Astrocyte (in vitro differentiated cells and primary cell): ENCODE results near the gene ADAMTS12. TPM values are rescaled to one million over a fixed set of nuclear protein-coding genes. Genes with fewer than 3 reads are reported as not detected.

Source experiments
- DNase-seq: peaks from one replicate; pipeline ENCODE4 v3.0.0-alpha.2; 2010; ENCODE audit warnings: low read depth
- FAIRE-seq: peaks from 2 replicates; lab custom pipeline; 2011; peaks lifted over from hg19 to GRCh38; lab: Jason Lieb, UNC
- H2AFZ ChIP-seq: 2 replicates; pipeline ENCODE4 v1.6.0; 2012; ENCODE audit warnings: low read depth, low read length, inconsistent platforms
- H3K27ac ChIP-seq: 2 replicates; pipeline ENCODE4 v1.5.1; 2011; ENCODE audit warnings: low read depth, low read length, inconsistent platforms
- H3K27me3 ChIP-seq: 2 replicates; pipeline ENCODE4 v1.6.0; 2011; ENCODE audit warnings: low read length, inconsistent platforms; ENCODE audit not compliant: insufficient read depth
- H3K36me3 ChIP-seq: 2 replicates; pipeline ENCODE4 v1.5.1; 2011; ENCODE audit warnings: low read length, inconsistent platforms; ENCODE audit not compliant: insufficient read depth
- H3K4me1 ChIP-seq: 2 replicates; pipeline ENCODE4 v1.5.1; 2011; ENCODE audit warnings: low read length, inconsistent platforms; ENCODE audit not compliant: insufficient read depth
- H3K4me2 ChIP-seq: 2 replicates; pipeline ENCODE4 v1.6.0; 2012; ENCODE audit warnings: low read length, inconsistent platforms
- H3K4me3 ChIP-seq: 2 replicates; pipeline ENCODE4 v1.5.1; 2011; ENCODE audit warnings: low read depth, mild to moderate bottlenecking, low read length, inconsistent platforms; ENCODE audit not compliant: insufficient read depth
- H3K79me2 ChIP-seq: 2 replicates; pipeline ENCODE4 v1.6.0; 2012; ENCODE audit warnings: mild to moderate bottlenecking, low read length, inconsistent platforms; ENCODE audit not compliant: insufficient read depth
- H3K9ac ChIP-seq: 2 replicates; pipeline ENCODE4 v1.6.0; 2012; ENCODE audit warnings: mild to moderate bottlenecking, low read length, inconsistent platforms
- H3K9me3 ChIP-seq: 2 replicates; pipeline ENCODE4 v1.5.1; 2012; ENCODE audit warnings: low read depth, mild to moderate bottlenecking, low read length, inconsistent platforms; ENCODE audit not compliant: insufficient read depth
- H4K20me1 ChIP-seq: 2 replicates; pipeline ENCODE4 v1.6.0; 2012; ENCODE audit warnings: low read length, inconsistent platforms; ENCODE audit not compliant: insufficient read depth
- H3K27ac Mint-ChIP-seq: one replicate; pipeline ENCODE4 v1.8.0; 2021; ENCODE audit warnings: mild to moderate bottlenecking, mixed read lengths; ENCODE audit not compliant: unreplicated experiment
- H3K27me3 Mint-ChIP-seq: one replicate; pipeline ENCODE4 v1.8.0; 2021; ENCODE audit warnings: low read depth, mixed read lengths; ENCODE audit not compliant: unreplicated experiment
- H3K36me3 Mint-ChIP-seq: one replicate; pipeline ENCODE4 v1.8.0; 2021; ENCODE audit warnings: low read depth, mixed read lengths; ENCODE audit not compliant: unreplicated experiment
- H3K4me1 Mint-ChIP-seq: one replicate; pipeline ENCODE4 v1.8.0; 2021; ENCODE audit warnings: low read depth, mixed read lengths; ENCODE audit not compliant: unreplicated experiment
- H3K4me3 Mint-ChIP-seq: one replicate; pipeline ENCODE4 v1.8.0; 2021; ENCODE audit warnings: mild to moderate bottlenecking, moderate library complexity, mixed read lengths; ENCODE audit not compliant: unreplicated experiment
- H3K9me3 Mint-ChIP-seq: one replicate; pipeline ENCODE4 v1.8.0; 2021; ENCODE audit warnings: mild to moderate bottlenecking, mixed read lengths; ENCODE audit not compliant: unreplicated experiment
- EZH2 ChIP-seq: IDR thresholded peaks from 2 replicates; pipeline ENCODE4 v1.6.1; 2012; ENCODE audit warnings: mild to moderate bottlenecking, low read length, inconsistent platforms; ENCODE audit not compliant: insufficient read depth
- total RNA-seq: library from RNA; stranded (reverse); gene quantifications from 2 replicates; pipeline ENCODE4 v1.2.1, GENCODE V29; 2021
- TF ChIP-seq, protein P1 (sequence below): IDR thresholded peaks from 2 replicates; pipeline ENCODE4 v1.5.1; 2011; ENCODE audit warnings: low read depth, mild to moderate bottlenecking, inconsistent platforms, low read length, moderate library complexity; ENCODE audit not compliant: insufficient read depth

ADAMTS12 gene
- total RNA-seq, 1 donor from 2014 or later = 156 TPM

DNA sequence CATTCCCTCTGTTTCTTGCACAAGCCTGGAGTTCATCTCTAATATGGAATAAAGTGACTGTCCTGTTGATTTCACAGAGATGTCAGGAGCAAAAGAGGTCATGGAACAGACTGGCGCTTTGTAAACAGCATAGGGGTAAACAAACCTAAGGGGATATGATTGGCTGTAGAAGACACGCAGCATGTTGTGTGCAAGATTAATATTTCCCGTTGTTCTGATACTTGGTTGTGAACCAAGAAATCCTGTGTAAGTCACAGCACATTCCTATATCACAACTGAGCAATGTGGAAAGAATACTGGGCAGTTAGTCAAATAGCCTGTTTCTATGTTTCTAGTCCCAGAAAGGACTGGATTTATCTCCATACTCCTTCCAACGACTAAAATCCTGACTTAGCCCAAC lies 3.2 kb downstream of the ADAMTS12 start:
- Histone ChIP-seq H3K4me1 (peaks cover 24% of the 10 kb centered on the region), H2AFZ (no peak overlapping the region), H3K4me3 (peak overlapping the region; percentile 13), H3K4me2 (peak overlapping the region; percentile 86), H4K20me1 (peaks cover 59% of the 10 kb centered on the region), H3K79me2 (peaks cover 80% of the 10 kb centered on the region), H3K27me3 (no peaks in the 10 kb centered on the region), H3K9ac (no peak overlapping the region), H3K27ac (no peak overlapping the region), H3K9me3 (no peaks in the 10 kb centered on the region), H3K36me3 (no peaks in the 10 kb centered on the region)
- TF ChIP-seq, protein P1, sequence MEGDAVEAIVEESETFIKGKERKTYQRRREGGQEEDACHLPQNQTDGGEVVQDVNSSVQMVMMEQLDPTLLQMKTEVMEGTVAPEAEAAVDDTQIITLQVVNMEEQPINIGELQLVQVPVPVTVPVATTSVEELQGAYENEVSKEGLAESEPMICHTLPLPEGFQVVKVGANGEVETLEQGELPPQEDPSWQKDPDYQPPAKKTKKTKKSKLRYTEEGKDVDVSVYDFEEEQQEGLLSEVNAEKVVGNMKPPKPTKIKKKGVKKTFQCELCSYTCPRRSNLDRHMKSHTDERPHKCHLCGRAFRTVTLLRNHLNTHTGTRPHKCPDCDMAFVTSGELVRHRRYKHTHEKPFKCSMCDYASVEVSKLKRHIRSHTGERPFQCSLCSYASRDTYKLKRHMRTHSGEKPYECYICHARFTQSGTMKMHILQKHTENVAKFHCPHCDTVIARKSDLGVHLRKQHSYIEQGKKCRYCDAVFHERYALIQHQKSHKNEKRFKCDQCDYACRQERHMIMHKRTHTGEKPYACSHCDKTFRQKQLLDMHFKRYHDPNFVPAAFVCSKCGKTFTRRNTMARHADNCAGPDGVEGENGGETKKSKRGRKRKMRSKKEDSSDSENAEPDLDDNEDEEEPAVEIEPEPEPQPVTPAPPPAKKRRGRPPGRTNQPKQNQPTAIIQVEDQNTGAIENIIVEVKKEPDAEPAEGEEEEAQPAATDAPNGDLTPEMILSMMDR = no peak
- TF ChIP-seq EZH2 = no peak
- Mint-ChIP-seq H3K4me1 (peaks cover 37% of the 10 kb centered on the region), H3K27ac (no peak overlapping the region), H3K4me3 (peak overlapping the region; percentile 96), H3K36me3 (peaks cover 17% of the 10 kb centered on the region), H3K27me3 (no peaks in the 10 kb centered on the region), H3K9me3 (no peaks in the 10 kb centered on the region)
- no peak for FAIRE-seq
- peak; percentile 55 for DNase-seq

DNA sequence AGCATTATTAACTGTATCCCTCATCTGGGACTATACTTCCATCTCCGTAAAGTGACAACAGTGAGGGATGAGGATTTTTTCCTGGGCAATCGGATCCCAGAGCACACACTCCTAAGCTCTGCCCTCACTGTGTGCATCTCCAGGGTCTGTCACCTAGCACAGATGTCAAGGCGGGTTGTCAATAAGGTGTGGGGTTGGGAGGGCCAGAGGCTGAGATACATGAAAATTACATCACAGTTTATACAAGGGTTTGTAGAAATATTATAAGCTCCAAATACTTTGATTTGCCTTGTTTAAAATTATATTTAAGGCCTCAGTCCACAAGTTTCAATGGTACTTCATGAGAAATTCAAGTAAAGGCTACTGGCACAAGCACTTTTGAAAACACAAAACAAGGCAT lies 4.5 kb downstream of the ADAMTS12 start:
- FAIRE-seq (no peak), DNase-seq (no peak)
- H3K27me3 Mint-ChIP-seq = no peaks in the 10 kb centered on the region
- peaks cover 93% of the 10 kb centered on the region for H3K79me2 ChIP-seq
- H3K4me1 Mint-ChIP-seq = peaks cover 25% of the 10 kb centered on the region
- TF ChIP-seq, protein P1 = no peak
- no peak for TF ChIP-seq EZH2
- peaks cover 11% of the 10 kb centered on the region for H3K4me1 ChIP-seq
- no peak overlapping the region for H2AFZ ChIP-seq
- no peaks in the 10 kb centered on the region for H3K9me3 ChIP-seq
- H3K36me3 ChIP-seq = no peaks in the 10 kb centered on the region
- no peak overlapping the region for H3K4me3 ChIP-seq
- no peaks in the 10 kb centered on the region for H3K27me3 ChIP-seq
- H3K27ac ChIP-seq = no peak overlapping the region
- H4K20me1 ChIP-seq = peaks cover 72% of the 10 kb centered on the region
- no peaks in the 10 kb centered on the region for H3K9me3 Mint-ChIP-seq
- H3K9ac ChIP-seq = no peak overlapping the region
- H3K36me3 Mint-ChIP-seq = peaks cover 17% of the 10 kb centered on the region
- H3K4me2 ChIP-seq = no peak overlapping the region
- no peak overlapping the region for H3K27ac Mint-ChIP-seq
- H3K4me3 Mint-ChIP-seq = no peak overlapping the region

DNA sequence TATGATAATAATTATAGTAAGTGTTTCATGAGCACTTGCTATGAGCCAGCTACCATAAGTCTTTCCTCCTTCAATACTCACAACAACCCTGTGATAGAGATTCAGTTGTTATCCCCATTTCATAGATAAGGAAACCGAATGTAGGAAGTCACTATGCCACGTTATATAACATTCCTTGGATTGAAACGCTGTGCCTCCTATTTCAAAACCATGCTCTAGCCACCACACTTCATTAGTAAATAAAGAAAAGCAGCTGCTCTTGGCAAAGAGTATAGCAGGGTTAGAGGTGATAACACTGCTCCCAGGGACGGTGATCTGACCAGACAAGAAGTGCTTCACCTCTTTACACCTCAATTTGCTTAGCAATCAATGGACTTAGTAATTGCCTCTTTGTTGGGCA lies 5.5 kb downstream of the ADAMTS12 start:
- Histone ChIP-seq H4K20me1 (peaks cover 79% of the 10 kb centered on the region), H2AFZ (no peak overlapping the region), H3K9me3 (no peaks in the 10 kb centered on the region), H3K36me3 (no peaks in the 10 kb centered on the region), H3K4me3 (no peak overlapping the region), H3K4me2 (no peak overlapping the region), H3K4me1 (peaks cover 9% of the 10 kb centered on the region), H3K79me2 (peaks cover 99% of the 10 kb centered on the region), H3K27ac (no peak overlapping the region), H3K9ac (no peak overlapping the region), H3K27me3 (no peaks in the 10 kb centered on the region)
- H3K27me3 Mint-ChIP-seq = no peaks in the 10 kb centered on the region
- peaks cover 25% of the 10 kb centered on the region for H3K4me1 Mint-ChIP-seq
- H3K4me3 Mint-ChIP-seq = no peak overlapping the region
- no peak overlapping the region for H3K27ac Mint-ChIP-seq
- H3K36me3 Mint-ChIP-seq = peaks cover 21% of the 10 kb centered on the region
- no peaks in the 10 kb centered on the region for H3K9me3 Mint-ChIP-seq
- FAIRE-seq (no peak), DNase-seq (no peak)
- no peak for TF ChIP-seq EZH2
- TF ChIP-seq, protein P1 = no peak
